ENCODE data around the gene SERINC2.
A peak's percentile ranks its signal among the peaks of the same experiment; 100 is the strongest.

SERINC2 gene

DNA sequence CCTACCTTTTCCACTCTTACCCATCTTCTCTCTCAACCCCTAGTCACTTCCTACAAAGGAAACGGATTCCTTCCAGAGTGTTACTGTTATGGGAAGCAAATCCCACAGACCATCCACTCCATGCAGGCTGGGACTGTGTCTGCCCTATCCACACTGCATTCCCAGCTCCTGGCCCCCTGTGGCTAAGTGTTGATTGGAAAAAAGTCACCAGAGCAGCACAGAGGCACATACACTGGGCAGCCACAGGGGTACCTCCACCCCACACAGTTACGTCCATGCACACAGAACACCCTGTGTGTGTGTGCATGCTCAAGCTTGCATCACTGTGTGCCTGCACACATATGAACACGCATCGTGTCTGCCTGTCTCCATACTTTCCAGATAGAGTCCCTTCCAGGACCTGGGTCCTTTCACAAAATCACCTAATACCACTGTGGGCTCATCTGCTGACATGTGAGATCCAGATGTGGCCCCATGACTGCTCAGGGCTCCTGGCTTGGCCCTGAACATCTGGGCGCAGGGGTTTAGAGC lies 4.2 kb upstream of the SERINC2 start:
- in situ Hi-C loops (cut with HindIII; ENCODE audit: low pct_ligation_motif_present, low pct_unique_long_range_greater_than_20kb, low sequenced_read_pairs) = no loop called here
- DNase-seq = no peak

DNA sequence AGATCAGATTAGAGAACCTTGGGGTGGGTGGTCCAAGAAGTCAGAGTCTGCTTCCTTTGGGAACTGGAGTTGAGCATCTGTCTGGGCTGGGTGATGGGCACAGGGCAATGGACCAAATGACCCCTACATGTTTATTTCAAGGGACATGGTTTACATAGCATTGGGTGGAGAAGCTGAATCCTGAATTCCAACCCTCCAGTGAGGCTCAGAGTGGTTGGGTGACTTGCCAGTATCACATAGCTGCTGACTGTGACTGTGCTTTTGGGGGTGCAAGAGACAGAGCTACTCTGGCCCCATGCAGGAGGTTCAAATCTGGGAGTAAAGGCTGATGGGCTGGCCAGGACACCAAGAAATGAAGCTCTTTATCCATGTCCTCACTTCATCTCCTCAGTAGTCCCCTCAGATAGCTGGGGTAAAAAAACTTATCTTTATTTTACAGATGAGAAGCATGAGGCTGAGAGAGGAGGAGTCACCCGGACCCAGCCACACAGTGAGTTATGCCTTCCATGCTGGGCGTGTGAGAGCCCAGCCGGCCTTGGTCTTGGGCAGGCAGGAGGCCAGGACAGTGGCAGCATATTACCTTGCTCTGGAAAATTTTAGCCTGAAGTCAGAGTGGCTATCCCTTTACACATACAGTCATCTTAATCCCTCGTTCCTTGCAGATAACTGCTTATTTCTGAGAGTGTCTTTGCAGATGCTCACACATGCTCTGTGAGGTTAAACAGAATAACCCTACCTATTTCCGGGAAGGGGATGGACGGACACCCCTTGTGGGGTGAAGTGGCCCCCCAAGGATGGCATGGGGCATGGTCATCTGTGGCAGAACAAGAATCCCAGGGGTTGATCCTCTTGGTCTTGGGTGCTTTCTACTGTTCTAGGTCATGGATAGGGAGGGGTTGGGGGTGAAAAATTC lies 2.8 kb upstream of the SERINC2 start:
- DNase-seq = no peak
- in situ Hi-C loops (cut with HindIII; ENCODE audit: low pct_ligation_motif_present, low pct_unique_long_range_greater_than_20kb, low sequenced_read_pairs) = no loop called here

DNA sequence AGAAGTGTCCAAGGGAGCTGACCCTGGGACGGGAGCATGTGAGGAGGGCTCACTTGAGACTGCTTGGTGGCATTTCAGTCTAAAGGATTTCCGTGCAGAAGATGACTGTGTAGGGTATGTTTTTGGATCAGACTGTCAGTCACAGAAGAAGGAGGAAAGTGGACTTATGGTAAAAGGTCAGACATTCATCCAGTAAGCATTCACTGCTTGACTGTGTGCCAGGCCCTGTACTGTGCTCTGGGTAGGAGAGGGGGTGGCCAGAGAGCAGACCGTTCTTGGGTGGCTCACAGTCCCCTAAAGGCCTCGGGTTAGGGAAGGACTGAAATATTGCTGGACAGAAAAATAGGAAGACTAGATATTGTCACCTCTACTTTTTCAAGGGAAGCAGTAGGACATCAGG lies 2.1 kb upstream of the SERINC2 start:
- in situ Hi-C loops (cut with HindIII; ENCODE audit: low pct_ligation_motif_present, low pct_unique_long_range_greater_than_20kb, low sequenced_read_pairs) = no loop called here
- no peak for DNase-seq

DNA sequence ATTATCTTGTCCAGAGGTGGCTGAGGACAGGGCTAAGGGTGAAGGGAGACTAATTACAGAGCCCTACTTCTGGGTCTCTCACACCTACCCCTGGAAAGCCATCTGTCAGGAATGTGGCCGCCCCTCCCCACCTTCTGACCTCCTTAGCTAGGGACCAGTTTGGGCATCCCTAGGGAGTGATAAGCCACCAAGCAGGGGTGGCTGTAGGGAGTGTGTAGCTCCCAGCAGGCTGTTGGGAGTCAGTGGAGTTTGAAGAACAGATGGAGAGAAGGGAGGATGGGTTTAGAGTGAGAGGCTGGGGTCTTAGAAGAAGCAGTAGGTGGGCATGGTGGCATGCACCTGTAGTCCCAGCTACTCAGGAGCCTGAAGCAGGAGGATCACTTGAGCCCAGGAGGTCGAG lies 808 bp upstream of the SERINC2 start:
- in situ Hi-C loops (cut with HindIII; ENCODE audit: low pct_ligation_motif_present, low pct_unique_long_range_greater_than_20kb, low sequenced_read_pairs) = no loop called here
- no peak for DNase-seq

DNA sequence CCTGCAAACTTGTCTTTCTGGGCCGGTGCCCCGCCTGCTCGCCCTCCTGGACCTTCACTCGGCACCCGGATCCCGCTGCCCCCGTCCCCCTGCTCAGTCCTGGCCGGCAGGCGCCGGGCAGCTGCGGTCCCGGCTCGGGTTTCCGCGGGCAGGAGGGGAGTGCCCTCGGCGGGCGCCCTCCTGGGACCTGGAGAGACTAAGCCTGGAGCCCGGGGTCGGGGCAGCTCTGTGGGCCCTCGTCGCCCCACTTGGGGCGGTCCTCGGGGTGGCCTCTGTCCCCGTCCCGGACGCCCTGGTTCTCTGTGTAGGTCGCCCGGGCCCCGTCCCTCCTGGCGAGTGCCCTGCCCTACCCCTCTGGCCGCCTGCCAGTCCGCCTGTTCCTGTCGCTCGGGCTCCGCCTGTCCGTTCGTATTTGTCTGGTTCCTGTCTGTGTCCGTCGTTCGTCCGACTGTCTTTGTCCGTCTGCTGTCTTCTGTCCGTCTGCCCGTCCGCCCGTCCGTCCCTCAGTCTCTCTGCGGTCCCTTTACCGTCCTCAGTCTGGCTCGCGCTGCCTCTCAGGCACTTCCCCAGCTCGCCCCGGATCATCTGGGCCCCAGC lies 490 bp downstream of the SERINC2 start:
- peak; percentile 30 for DNase-seq
- in situ Hi-C loops (cut with HindIII; ENCODE audit: low pct_ligation_motif_present, low pct_unique_long_range_greater_than_20kb, low sequenced_read_pairs) = no loop called here

GRCh38 chr1:31414980-31415370 lies 2.0 kb downstream of the SERINC2 start:
- in situ Hi-C loops (cut with HindIII; ENCODE audit: low pct_ligation_motif_present, low pct_unique_long_range_greater_than_20kb, low sequenced_read_pairs) = no loop called here
- DNase-seq = no peak

DNA sequence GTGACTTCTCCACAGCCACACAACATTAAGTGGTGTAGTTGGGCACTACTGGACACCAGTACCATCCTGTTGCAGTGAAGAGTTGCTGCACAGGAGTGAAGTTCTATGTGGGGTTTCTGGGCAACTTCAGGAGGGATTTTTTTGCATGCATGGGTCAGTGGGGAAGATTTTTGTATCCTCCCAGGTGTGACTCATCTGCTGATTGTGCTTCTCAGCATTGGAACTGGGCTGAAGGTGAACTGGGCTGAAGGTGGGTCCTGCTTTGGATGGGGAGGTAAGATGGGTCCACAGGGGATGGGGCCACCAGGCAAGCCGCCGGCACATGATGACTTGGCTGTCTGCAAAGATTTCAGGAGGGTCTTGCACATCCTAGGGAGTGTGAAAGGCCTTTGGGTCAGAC lies 2.6 kb downstream of the SERINC2 start:
- DNase-seq = no peak
- in situ Hi-C loops (cut with HindIII; ENCODE audit: low pct_ligation_motif_present, low pct_unique_long_range_greater_than_20kb, low sequenced_read_pairs) = no loop called here

DNA sequence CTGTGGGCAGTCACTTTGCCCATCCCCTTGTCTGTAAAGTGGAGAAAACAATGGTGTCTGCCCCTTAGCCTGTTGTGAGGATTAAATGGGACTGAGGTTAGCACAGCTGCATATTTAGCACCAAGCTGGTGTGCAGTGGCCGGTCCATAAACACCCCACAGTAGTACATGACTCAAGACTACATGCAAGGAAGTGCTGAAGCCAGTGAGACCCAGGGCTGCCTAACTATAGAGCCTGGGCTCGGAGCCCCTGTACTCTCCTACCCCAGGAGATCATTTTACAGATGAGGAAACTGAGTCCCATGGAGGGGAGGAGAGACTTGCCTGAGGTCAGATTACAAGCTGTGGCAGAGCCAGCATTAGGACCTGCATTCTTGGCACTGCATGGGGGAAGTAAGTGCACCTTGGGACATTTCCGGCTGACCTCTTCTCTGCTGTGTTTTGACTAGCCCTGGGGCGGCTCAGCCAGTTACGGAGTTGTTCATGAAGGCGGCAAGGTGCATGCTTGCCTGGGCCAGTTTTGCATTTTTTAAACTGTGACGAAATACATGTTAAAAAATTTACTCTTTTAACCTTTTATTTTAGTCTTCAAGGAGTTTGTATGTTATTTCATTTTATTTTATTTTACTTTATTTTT lies 3.2 kb downstream of the SERINC2 start:
- no peak for DNase-seq
- in situ Hi-C loops (cut with HindIII; ENCODE audit: low pct_ligation_motif_present, low pct_unique_long_range_greater_than_20kb, low sequenced_read_pairs) = no loop called here

GRCh38 chr1:31417148-31417547 lies 4.1 kb downstream of the SERINC2 start:
- no peak for DNase-seq
- in situ Hi-C loops (cut with HindIII; ENCODE audit: low pct_ligation_motif_present, low pct_unique_long_range_greater_than_20kb, low sequenced_read_pairs) = no loop called here

- no peak for DNase-seq
- in situ Hi-C loops (cut with HindIII; ENCODE audit: low pct_ligation_motif_present, low pct_unique_long_range_greater_than_20kb, low sequenced_read_pairs) = no loop called here
These were observed 5.8 kb downstream of the SERINC2 start for GRCh38 chr1:31418626-31419323.

- in situ Hi-C loops (cut with HindIII; ENCODE audit: low pct_ligation_motif_present, low pct_unique_long_range_greater_than_20kb, low sequenced_read_pairs) = no loop called here
- no peak for DNase-seq
These were observed 7.7 kb downstream of the SERINC2 start for GRCh38 chr1:31420716-31421115.

- in situ Hi-C loops (cut with HindIII; ENCODE audit: low pct_ligation_motif_present, low pct_unique_long_range_greater_than_20kb, low sequenced_read_pairs) = no loop called here
- peak; percentile 38 for DNase-seq
These were observed 8.5 kb downstream of the SERINC2 start for GRCh38 chr1:31421371-31422040.

DNA sequence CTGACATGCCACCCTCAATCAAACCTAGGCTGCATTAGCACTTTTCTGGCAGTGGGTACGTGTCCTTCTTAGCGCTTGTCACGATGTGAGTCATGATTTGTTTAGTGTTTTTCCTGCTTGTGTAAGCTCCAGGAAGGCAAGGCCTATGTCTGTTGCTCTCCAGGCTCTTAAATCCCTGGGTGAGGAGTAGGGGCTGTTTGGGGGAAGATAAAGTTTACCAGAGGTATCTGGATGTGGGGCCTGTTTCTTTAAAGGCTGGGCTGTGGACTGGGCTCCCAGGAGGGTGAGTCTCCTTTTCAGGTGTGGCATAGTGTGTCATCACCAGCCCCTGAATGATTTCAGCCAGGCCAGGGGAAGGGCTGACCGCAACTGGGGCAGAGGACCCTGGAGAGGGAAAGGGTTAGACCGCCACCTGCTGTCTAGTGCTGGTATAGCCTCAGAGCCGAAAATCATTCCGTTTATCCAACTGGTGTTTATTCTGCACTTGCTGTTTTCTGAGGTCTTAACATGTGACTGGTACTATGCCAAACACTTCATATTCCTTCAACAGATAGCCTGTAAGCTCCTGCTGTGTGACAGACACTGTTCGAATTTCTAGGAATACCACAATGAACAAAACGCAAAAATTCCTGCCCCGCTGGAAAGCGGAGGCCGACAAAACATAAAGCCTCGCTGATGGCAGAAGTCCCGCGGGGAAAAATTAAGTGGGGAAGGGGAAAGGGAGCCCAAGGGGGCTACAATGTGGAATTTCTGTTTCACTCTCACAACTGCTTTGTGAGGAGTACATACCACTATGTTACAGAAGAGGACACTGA lies 9.7 kb downstream of the SERINC2 start:
- peak; percentile 77 for DNase-seq
- in situ Hi-C loops (cut with HindIII; ENCODE audit: low pct_ligation_motif_present, low pct_unique_long_range_greater_than_20kb, low sequenced_read_pairs) = no loop called here

DNA sequence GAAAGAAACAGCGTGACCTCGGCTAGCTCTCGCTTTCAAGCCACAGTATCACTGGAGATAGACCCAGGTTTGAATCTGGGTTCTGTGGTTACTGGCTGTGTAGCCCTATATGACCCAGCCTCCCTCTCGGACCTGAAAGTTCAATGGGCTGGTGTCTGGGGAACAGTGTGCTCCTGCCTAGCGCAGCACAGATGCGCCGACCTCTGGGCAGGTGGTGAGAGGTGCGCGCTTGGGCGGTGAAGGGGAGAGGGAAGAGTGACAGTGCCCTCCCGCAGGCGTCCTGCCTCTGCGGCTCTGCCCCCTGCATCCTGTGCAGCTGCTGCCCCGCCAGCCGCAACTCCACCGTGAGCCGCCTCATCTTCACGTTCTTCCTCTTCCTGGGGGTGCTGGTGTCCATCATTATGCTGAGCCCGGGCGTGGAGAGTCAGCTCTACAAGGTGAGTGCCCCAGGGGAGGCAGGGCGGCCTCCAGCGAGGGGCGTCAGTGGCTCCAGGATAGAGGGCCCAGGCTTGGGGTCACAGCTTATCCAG lies 10.5 kb downstream of the SERINC2 start:
- in situ Hi-C loops (cut with HindIII; ENCODE audit: low pct_ligation_motif_present, low pct_unique_long_range_greater_than_20kb, low sequenced_read_pairs) = no loop called here
- DNase-seq = no peak

GRCh38 chr1:31424568-31424967 lies 11.6 kb downstream of the SERINC2 start:
- in situ Hi-C loops (cut with HindIII; ENCODE audit: low pct_ligation_motif_present, low pct_unique_long_range_greater_than_20kb, low sequenced_read_pairs) = no loop called here

GRCh38 chr1:31425301-31426081 lies 12.5 kb downstream of the SERINC2 start:
- in situ Hi-C loops (cut with HindIII; ENCODE audit: low pct_ligation_motif_present, low pct_unique_long_range_greater_than_20kb, low sequenced_read_pairs) = no loop called here
- DNase-seq = no peak

More at GRCh38 chr1:31424568-31424967, 11.6 kb downstream of the SERINC2 start:
- no peak for DNase-seq
